Vagina (tissue), 2 donors: ENCODE data around the gene C16orf92.

Source experiments
- CTCF ChIP-seq, 3 experiments: fragments of 450-650 bp in 2 of 3; fragments of 200-600 bp in 1 of 3; sonication (generic) in 1 of 3; IDR thresholded peaks; one replicate each; pipeline ENCODE4 v1.5.1; 2017 to 2019; ENCODE audit warnings: antibody characterized with exemption in 3 of 3, mild to moderate bottlenecking in 2 of 3, moderate library complexity in 2 of 3
- POLR2A ChIP-seq, 2 donors: fragments of 450-650 bp; IDR thresholded peaks; one replicate each; pipeline ENCODE4 v1.6.1; 2017; ENCODE audit warnings: antibody characterized with exemption in 2 of 2, mild to moderate bottlenecking in 2 of 2, moderate library complexity in 2 of 2
- POLR2AphosphoS5 ChIP-seq, 2 donors: sonication (generic); formaldehyde crosslinking; IDR thresholded peaks; one replicate each; pipeline ENCODE4 v1.9.0; 2017; ENCODE audit warnings: antibody characterized with exemption in 2 of 2, mild to moderate bottlenecking in 2 of 2, low read depth in 1 of 2; ENCODE audit not compliant: insufficient read depth in 1 of 2

- TF ChIP-seq POLR2A (IDR thresholded peaks at IDR 0.05) = no peak
- no peak for TF ChIP-seq CTCF (IDR thresholded peaks at IDR 0.05)
- no peak for TF ChIP-seq POLR2AphosphoS5 (IDR thresholded peaks at IDR 0.05; ENCODE audit: insufficient read depth in 1 of 2, low read depth in 1 of 2)
Measured at GRCh38 chr16:30010844-30011713, 11.9 kb upstream of the C16orf92 start, which contains the start of gene DOC2A.
